Stimulated activated CD4-positive, alpha-beta T cell treated with anti-CD3 and anti-CD28 coated beads, TNF-alpha, amount 100 ng/mL, for 1 hour (primary cell): ENCODE data around the gene ZC3H11A.
A peak's percentile ranks its signal among the peaks of the same experiment; 100 is the strongest.
"Not testable (repeated sequence)": the region's sequence is repeated elsewhere in the genome, so short reads cannot be mapped to it uniquely, and the experiment has no call there.

Experiments used
- DNase-seq, 3 donors: peaks; one replicate each; pipeline ENCODE4 v3.0.0-alpha.2; 2020; ENCODE audit warnings: low read depth in 3 of 3, low spot score in 1 of 3

ZC3H11A gene

GRCh38 chr1:203795441-203796235 is at the start of gene ZC3H11A, which contains the start of gene ZBED6:
Gene ZC3H11A (plus strand): TSS chr1:203795623. CDS start chr1:203817071, 21,448 bp downstream.
Gene ZBED6 (plus strand): TSS chr1:203795623. CDS start chr1:203797523, 1,900 bp downstream.
- DNase-seq = peak; percentile 89 to 97 (median 94)

- no peak for DNase-seq
Observed at GRCh38 chr1:203746281-203746680, 49.1 kb upstream of the ZC3H11A start.

GRCh38 chr1:203751051-203751450 is 44.4 kb upstream of the ZC3H11A start:
- no peak for DNase-seq

- DNase-seq = not testable (repeated sequence)
Observed at GRCh38 chr1:203751618-203752361, 43.6 kb upstream of the ZC3H11A start.

- no peak for DNase-seq
Observed at GRCh38 chr1:203754455-203754864, 41.0 kb upstream of the ZC3H11A start.

GRCh38 chr1:203756036-203756435 is 39.4 kb upstream of the ZC3H11A start:
- DNase-seq = no peak

- DNase-seq = not testable (repeated sequence)
Observed at GRCh38 chr1:203758749-203759148, 36.7 kb upstream of the ZC3H11A start.

GRCh38 chr1:203760506-203760905 is 34.9 kb upstream of the ZC3H11A start:
- no peak for DNase-seq

GRCh38 chr1:203761958-203762357 is 33.5 kb upstream of the ZC3H11A start:
- DNase-seq = not testable (repeated sequence)

- no peak for DNase-seq
Observed at GRCh38 chr1:203763505-203763904, 31.9 kb upstream of the ZC3H11A start.

GRCh38 chr1:203764105-203765028 is 31.1 kb upstream of the ZC3H11A start:
- DNase-seq = no peak

- peak; percentile 30 to 65 (median 59) for DNase-seq
Observed at GRCh38 chr1:203765029-203765837, 30.2 kb upstream of the ZC3H11A start, which contains the start of gene LAX1. Gene LAX1 (plus strand): TSS chr1:203765183. CDS start chr1:203765566, 383 bp downstream.

GRCh38 chr1:203768256-203768655 is 27.2 kb upstream of the ZC3H11A start:
- no peak for DNase-seq

- DNase-seq = no peak
Observed at GRCh38 chr1:203769505-203770343, 25.7 kb upstream of the ZC3H11A start.

- DNase-seq = no peak
Observed at GRCh38 chr1:203771901-203772301, 23.5 kb upstream of the ZC3H11A start.

GRCh38 chr1:203772836-203773235 is 22.6 kb upstream of the ZC3H11A start:
- DNase-seq = no peak

GRCh38 chr1:203776636-203777035 is 18.8 kb upstream of the ZC3H11A start:
- no peak for DNase-seq

GRCh38 chr1:203777596-203777995 is 17.8 kb upstream of the ZC3H11A start:
- DNase-seq = no peak

- DNase-seq = no peak
Observed at GRCh38 chr1:203778146-203778545, 17.3 kb upstream of the ZC3H11A start.
